ENCODE results near the gene KPNA6. TPM values are rescaled to one million over a fixed set of nuclear protein-coding genes. Genes with fewer than 3 reads are reported as not detected.

Gene KPNA6
- total and polyA plus RNA-seq, 9 of the 15 experiments (the other 6 are each of a cell fraction or from before 2014, with no cell fraction given): 20.1 to 54.6 (median 32.2) TPM

DNA sequence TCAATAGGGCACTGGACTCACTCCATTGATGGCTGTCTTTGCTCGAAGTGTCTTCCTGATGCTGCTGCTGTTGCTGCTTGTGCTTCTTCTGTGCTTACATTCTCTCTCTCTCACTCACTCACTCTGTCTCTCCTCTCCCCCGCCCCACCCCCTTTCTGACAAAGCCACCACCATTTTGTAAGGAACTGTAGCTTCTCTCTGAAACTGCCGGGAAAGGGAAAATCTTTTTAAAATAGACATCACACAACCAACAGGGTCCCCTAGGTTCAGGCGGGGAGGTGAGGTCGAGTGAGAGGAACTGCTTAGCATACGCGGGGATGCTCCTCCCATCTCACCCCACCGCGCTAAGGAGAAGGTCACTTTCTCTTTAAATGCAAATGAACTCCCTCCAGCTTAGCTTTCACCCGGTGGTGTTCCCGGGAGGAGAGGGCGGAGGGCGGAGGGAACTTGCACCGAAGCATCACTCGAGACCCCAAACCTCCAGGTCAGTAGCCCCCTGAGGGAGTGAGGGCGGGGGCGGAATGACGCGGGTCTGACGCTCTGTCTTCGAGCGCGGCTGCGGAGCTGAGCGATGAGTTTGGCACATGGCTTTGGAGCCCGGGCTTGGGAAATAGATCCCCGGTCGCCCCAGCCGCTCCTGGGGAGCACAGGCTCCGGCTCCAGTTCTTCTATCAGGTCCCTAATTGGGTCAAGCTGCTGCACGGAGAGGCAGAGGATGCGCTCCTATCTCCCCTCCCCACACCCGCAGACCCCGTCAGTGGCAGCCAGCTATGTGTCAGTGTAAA is 92.6 kb downstream of the KPNA6 start, which contains the start of gene CCDC28B (continued):
- TF ChIP-seq, protein P1, sequence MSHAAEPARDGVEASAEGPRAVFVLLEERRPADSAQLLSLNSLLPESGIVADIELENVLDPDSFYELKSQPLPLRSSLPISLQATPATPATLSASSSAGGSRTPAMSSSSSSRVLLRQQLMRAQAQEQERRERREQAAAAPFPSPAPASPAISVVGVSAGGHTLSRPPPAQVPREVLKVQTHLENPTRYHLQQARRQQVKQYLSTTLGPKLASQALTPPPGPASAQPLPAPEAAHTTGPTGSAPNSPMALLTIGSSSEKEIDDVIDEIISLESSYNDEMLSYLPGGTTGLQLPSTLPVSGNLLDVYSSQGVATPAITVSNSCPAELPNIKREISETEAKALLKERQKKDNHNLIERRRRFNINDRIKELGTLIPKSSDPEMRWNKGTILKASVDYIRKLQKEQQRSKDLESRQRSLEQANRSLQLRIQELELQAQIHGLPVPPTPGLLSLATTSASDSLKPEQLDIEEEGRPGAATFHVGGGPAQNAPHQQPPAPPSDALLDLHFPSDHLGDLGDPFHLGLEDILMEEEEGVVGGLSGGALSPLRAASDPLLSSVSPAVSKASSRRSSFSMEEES (CRISPR knock-in tag; IDR thresholded peaks at IDR 0.05): no peak; the same call in 1 of the 2 replicates
- TF ChIP-seq, protein P2, sequence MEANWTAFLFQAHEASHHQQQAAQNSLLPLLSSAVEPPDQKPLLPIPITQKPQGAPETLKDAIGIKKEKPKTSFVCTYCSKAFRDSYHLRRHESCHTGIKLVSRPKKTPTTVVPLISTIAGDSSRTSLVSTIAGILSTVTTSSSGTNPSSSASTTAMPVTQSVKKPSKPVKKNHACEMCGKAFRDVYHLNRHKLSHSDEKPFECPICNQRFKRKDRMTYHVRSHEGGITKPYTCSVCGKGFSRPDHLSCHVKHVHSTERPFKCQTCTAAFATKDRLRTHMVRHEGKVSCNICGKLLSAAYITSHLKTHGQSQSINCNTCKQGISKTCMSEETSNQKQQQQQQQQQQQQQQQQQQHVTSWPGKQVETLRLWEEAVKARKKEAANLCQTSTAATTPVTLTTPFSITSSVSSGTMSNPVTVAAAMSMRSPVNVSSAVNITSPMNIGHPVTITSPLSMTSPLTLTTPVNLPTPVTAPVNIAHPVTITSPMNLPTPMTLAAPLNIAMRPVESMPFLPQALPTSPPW (CRISPR knock-in tag; IDR thresholded peaks at IDR 0.05): peak; percentile 66
- TF ChIP-seq NEUROD1 (IDR thresholded peaks at IDR 0.05; ENCODE audit: borderline replicate concordance, low read depth, low read length, partially characterized antibody): peak; percentile 16
- no peak for TF ChIP-seq ZNF217 (CRISPR knock-in tag; IDR thresholded peaks at IDR 0.05)
- TF ChIP-seq, protein P3, sequence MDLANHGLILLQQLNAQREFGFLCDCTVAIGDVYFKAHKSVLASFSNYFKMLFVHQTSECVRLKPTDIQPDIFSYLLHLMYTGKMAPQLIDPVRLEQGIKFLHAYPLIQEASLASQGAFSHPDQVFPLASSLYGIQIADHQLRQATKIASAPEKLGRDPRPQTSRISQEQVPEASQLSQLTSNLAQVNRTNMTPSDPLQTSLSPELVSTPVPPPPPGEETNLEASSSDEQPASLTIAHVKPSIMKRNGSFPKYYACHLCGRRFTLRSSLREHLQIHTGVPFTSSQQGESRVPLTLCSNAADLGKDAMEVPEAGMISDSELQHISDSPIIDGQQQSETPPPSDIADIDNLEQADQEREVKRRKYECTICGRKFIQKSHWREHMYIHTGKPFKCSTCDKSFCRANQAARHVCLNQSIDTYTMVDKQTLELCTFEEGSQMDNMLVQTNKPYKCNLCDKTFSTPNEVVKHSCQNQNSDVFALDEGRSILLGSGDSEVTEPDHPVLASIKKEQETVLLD (IDR thresholded peaks at IDR 0.05): no peak
- no peak for TF ChIP-seq XRCC3 (IDR thresholded peaks at IDR 0.05)
- TF ChIP-seq, protein P4, sequence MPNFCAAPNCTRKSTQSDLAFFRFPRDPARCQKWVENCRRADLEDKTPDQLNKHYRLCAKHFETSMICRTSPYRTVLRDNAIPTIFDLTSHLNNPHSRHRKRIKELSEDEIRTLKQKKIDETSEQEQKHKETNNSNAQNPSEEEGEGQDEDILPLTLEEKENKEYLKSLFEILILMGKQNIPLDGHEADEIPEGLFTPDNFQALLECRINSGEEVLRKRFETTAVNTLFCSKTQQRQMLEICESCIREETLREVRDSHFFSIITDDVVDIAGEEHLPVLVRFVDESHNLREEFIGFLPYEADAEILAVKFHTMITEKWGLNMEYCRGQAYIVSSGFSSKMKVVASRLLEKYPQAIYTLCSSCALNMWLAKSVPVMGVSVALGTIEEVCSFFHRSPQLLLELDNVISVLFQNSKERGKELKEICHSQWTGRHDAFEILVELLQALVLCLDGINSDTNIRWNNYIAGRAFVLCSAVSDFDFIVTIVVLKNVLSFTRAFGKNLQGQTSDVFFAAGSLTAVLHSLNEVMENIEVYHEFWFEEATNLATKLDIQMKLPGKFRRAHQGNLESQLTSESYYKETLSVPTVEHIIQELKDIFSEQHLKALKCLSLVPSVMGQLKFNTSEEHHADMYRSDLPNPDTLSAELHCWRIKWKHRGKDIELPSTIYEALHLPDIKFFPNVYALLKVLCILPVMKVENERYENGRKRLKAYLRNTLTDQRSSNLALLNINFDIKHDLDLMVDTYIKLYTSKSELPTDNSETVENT (CRISPR knock-in tag; IDR thresholded peaks at IDR 0.05): 0 out of 2 replicates have a peak, but pooled peaks have one; percentile 42
- no peak for TF ChIP-seq NFYB (IDR thresholded peaks at IDR 0.05; ENCODE audit: extremely low read depth, insufficient read length)
- TF ChIP-seq TBP (optimal IDR thresholded peaks at IDR 0.05; ENCODE audit: low read depth, low read length): peak; percentile 30
- no peak for TF ChIP-seq EHMT2 (IDR thresholded peaks at IDR 0.05)
- TF ChIP-seq, protein P5, sequence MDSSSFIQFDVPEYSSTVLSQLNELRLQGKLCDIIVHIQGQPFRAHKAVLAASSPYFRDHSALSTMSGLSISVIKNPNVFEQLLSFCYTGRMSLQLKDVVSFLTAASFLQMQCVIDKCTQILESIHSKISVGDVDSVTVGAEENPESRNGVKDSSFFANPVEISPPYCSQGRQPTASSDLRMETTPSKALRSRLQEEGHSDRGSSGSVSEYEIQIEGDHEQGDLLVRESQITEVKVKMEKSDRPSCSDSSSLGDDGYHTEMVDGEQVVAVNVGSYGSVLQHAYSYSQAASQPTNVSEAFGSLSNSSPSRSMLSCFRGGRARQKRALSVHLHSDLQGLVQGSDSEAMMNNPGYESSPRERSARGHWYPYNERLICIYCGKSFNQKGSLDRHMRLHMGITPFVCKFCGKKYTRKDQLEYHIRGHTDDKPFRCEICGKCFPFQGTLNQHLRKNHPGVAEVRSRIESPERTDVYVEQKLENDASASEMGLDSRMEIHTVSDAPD (CRISPR knock-in tag; IDR thresholded peaks at IDR 0.05): no peak
- no peak for TF ChIP-seq SMAD3 (CRISPR knock-in tag; conservative IDR thresholded peaks at IDR 0.05)
- no peak for TF ChIP-seq SIN3B (IDR thresholded peaks at IDR 0.05; ENCODE audit: low read depth)
- no peak for TF ChIP-seq U2AF2 (optimal IDR thresholded peaks at IDR 0.05; ENCODE audit: low read depth, low read length)
- TF ChIP-seq BRF1 (IDR thresholded peaks at IDR 0.05; ENCODE audit: borderline replicate concordance, extremely low read depth, insufficient read length): no peak
- no peak for TF ChIP-seq HDAC3 (IDR thresholded peaks at IDR 0.05; ENCODE audit: borderline replicate concordance, partially characterized antibody)
- peak; percentile 5; the same call in 1 of the 2 replicates for TF ChIP-seq RB1 (IDR thresholded peaks at IDR 0.05; ENCODE audit: low read depth)
- TF ChIP-seq GATA2 (CRISPR knock-in tag; IDR thresholded peaks at IDR 0.05): no peak
- no peak for TF ChIP-seq ZNF12 (CRISPR knock-in tag; IDR thresholded peaks at IDR 0.05)
